SK-N-SH (cell line): ENCODE measurements around the gene TASP1.
"Not testable (repeated sequence)": the region's sequence is repeated elsewhere in the genome, so short reads cannot be mapped to it uniquely, and the experiment has no call there.

Experiments
- FOXJ3 ChIP-seq: sonication (generic); formaldehyde crosslinking; IDR thresholded peaks from 2 replicates; pipeline ENCODE4 v1.5.1; 2020; ENCODE audit warnings: mild to moderate bottlenecking, missing genetic modification reagents
- TF ChIP-seq, protein P1 (sequence below): fragments of 150-350 bp; IDR thresholded peaks from 2 replicates; pipeline ENCODE4 v1.6.1; 2017; ENCODE audit warnings: antibody characterized with exemption, low read length, low read depth, borderline replicate concordance

DNA sequence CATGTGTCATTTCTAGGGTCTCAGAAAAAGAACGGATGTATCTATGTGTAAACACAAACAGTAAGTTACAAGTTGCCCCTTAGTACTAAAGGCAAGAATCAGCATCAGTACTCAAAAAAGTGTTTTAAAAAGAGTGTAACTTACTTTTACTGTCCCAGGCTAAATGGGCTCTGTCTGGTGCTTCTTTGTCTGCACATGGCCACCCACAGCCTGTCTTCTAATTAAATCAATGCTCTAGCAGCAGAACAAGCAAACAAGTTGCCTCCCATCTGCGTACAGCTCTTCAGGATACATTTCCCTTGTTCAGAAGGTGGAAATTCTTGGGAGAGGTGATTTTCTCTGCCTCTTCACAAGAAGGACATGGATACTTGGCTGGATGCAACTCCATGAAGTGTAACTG lies 22.0 kb downstream of the TASP1 start:
- not testable (repeated sequence) for TF ChIP-seq FOXJ3
- TF ChIP-seq, protein P1, sequence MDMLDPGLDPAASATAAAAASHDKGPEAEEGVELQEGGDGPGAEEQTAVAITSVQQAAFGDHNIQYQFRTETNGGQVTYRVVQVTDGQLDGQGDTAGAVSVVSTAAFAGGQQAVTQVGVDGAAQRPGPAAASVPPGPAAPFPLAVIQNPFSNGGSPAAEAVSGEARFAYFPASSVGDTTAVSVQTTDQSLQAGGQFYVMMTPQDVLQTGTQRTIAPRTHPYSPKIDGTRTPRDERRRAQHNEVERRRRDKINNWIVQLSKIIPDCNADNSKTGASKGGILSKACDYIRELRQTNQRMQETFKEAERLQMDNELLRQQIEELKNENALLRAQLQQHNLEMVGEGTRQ: not testable (repeated sequence)
